GM11168 (cell line): ENCODE results near the gene SARS2.

ENCODE experiments used
- in situ Hi-C: fragments of 300-500 bp; cut with MboI; formaldehyde crosslinking; loops from one replicate; pipeline ENCODE4 v1.12.0; 2022; ENCODE audit warnings: low sequenced_read_pairs; ENCODE audit not compliant: unreplicated experiment

SARS2 gene

DNA sequence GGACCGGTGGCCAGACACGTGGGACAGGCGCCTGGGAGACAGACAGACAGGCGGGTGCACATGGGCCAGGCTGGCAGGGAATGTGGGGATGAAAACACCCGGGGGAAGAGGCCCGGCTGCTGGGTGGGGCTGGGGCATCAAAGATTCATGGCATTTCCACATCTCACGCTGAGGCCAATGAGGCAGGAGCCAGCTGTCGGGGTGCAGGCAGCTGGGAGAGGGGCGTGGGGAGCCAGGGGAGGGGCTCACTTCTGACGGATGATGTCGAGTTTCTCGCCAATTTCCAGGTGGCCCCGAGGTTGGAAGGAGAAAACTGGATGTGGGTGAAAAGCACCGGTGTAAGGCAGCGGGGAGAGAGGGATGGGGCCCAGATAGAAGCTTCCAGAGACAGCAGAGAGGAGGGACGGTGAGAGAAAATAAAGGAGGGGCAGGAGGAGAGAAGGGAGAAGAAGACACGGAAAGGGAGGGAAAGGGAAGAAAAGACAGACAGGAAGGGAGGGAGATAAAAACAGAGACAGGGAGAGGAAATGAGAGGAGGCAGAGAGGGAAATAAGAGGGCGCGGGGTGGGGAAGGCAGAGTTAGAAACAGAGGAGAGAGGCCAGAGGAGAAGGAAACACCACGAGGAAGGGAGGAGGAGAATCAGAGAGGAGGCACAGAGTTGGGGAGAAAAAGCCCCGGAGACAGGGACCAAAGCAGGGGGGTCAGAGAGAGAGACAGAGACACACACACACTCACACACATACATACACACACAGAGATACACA is 10.5 kb downstream of the SARS2 start:
- in situ Hi-C loops, result no loop called here

- in situ Hi-C loops, result no loop called here
Measured at GRCh38 chr19:38918526-38918925, 12.0 kb downstream of the SARS2 start.

- in situ Hi-C loops, result no loop called here
Measured at GRCh38 chr19:38917921-38918491, 12.6 kb downstream of the SARS2 start.

DNA sequence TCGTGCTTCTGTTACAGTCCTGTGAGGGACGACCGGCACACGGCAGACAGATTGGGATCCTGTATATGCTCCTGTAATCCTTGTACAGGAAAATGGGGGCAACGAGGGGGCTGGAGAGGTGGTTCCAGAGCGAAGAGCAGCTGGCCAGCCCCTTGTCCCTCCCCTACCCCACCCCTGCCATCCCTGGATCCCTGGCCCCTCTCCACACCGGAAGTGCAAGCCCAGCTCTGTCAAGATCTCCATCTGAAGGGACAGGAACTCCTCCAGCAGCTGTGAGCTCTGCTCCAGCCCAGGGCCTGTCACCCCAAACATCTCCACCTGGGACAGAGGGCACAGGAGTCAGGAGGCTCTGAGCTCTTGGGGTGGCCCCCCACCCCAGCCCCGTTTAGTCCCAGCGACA is 13.0 kb downstream of the SARS2 start:
- in situ Hi-C loops, result no loop called here

DNA sequence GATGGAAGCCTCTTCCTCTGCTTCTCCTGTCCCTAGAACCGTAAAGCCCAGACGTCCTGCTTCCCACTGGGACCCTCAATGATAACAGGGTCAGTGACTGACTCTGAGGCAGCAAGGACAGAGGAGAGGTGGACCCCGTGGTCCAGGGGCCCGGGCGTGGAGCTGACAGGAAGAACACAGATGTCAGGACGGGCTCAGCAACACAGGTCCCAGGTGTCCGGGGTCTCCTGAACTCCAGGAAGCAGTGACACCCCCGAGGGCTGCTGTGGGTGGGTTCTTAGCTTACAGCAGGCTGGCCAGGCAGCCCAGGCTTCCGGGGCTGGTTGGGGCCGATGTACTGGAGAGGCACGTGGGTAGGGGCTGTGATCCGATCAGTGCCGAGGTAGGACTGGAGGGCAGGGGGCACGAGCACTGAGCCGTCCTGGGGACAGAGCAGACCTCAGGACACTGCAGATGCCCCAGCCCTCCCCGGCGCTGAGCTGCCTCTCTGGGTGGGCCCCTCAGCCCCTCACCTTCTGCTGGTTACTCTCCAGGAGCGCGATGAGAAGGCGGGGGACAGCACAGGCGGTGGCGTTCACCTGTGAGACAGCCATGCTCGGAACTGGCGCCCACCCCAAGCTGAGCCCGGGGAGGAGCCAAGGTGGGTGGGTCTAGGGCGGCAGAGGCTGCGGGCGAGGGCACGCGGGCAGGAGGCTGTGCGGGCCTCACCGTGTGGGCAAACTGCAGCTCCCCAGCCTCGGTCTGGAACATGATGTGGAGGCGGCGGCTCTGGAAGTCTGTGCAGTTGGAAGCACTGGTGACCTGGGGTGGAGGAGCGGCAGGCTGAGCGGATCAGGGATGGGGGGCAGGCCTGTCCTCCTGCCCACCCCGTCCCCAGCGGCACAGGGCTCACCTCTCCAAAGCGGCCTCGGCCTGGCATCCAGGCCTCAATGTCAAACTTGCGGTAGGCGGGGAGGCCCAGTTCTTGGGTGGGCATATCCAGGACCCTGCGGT is 14.9 kb downstream of the SARS2 start:
- in situ Hi-C loops, result no loop called here

- in situ Hi-C loops, result no loop called here
Measured at GRCh38 chr19:38913958-38914357, 16.6 kb downstream of the SARS2 start.

DNA sequence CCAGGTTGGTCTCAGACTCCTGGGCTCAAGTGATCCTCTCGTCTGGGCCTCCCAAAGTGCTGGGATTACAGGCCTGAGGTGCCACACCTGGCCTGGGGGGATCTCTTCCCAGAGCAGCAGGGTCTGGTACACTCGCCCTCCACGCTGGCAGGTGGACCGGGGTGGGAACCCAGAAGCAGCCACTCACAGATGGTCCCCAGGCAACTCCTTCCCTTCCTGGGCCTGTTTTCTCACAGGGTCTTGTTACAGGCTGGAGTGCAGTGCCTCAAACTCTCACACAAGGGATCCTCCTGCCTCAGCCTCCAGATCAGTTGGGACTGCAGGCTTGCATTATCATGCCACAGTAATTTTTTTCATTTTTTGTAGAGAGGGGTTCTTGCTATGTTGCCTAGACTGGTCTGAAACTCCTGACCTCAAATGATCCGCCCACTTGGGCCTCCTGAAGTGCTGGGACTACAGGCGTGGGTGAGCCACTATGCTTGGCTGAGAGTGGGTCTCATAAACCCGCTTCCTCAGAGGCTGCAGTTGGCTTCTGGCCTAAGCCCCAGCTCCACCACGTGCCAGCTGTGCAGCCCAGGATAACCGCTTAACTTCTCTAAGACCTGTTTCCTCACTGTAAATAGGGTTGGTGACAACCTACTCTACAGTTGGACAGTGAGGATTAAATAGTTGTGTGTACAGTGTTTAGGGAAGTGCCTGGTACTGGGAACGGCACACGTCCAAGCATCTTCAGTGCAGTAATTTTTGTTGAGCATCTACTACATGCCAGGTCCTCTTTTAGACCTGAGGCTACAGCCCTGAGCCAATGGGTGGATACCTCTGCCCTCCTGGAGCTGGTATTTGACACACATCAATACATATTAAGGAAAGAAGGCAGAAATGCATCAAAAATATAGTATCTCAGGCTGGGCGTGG is 17.7 kb downstream of the SARS2 start:
- in situ Hi-C loops, result no loop called here

DNA sequence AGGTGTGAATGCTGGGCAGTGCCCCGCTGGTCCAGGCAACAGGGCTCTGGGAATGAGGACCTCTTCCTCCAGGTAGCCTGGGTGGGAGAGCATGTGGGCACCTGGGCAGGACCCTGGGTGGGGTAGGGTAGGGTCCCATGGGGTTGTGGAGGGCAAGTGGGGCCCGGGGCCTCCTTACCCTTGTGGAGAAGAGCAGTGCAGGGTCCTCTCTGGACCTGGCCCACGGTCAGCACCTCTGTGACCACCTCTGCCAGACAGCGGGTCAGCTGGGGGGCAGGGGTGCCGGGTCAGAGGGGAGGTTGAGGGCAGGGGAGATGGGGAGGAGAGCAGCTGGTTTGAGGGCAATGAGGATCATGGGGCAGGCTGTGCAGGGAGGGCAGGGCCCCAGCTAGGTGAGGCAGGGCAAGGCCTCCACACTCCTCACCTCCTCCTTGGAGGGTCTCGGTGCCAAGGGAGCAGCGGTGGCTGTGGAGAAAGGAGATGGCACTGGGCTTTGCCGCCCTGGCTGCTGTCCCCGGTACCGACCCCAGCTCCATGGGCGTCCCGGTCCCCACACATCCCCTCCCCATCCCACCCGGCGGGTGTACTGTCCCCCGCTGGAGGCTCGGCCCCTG is 19.1 kb downstream of the SARS2 start:
- in situ Hi-C loops, result no loop called here

DNA sequence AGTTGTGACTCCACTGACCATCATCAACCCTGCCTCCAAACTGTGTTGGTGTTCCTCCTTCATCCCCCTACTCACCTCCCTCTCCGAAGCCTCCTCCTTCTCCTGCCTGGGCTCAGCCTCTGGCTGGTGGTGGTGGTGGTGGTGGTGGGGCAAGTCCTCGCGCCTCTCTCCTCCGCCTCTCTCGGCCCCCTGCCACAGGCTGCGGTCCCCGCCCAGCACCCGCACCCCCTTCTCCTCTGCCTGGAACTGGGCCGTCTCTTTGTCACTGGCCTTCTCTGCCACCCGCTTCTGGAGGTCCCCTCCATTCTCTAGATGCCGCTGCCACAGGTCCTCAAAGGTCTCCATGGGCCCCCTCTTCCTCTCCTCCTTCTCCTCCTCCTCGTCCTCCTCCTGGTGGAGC is 20.1 kb downstream of the SARS2 start:
- in situ Hi-C loops, result no loop called here

- in situ Hi-C loops, result no loop called here
Measured at GRCh38 chr19:38908911-38909310, 21.7 kb downstream of the SARS2 start.

DNA sequence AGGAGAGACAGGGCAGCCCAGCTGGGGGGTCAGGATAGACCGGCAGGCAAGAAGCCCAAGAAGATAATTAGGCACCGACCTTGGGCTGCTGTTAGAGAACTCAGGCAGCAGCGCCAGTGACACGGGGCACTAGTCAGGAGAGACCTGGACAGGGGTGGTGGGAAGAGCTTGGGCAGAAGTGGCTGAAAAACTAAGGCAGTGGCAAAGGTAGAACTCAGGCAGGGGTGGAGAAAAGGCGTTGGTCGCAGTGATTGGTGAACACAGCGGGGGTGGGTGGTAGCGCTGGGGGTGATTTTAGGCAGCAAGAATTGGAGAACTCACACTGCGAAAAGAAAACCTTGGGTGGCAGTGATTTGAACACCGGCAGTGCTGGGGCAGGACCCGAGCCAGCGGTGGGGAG is 22.9 kb downstream of the SARS2 start:
- in situ Hi-C loops, result no loop called here

DNA sequence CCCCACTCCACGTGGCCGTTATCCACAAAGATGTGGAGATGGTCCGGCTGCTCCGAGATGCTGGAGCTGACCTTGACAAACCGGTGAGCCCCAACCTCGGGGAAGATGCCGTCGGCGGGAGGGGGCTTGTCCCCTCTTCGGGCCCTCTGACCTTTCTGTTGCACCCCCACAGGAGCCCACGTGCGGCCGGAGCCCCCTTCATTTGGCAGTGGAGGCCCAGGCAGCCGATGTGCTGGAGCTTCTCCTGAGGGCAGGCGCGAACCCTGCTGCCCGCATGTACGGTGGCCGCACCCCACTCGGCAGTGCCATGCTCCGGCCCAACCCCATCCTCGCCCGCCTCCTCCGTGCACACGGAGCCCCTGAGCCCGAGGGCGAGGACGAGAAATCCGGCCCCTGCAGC is 23.3 kb downstream of the SARS2 start:
- in situ Hi-C loops, result no loop called here

GRCh38 chr19:38905620-38906019 is 24.9 kb downstream of the SARS2 start:
- in situ Hi-C loops, result no loop called here

- in situ Hi-C loops, result no loop called here
Measured at GRCh38 chr19:38904581-38905539, 25.7 kb downstream of the SARS2 start.

GRCh38 chr19:38901683-38902082 is 28.9 kb downstream of the SARS2 start:
- in situ Hi-C loops, result no loop called here

- in situ Hi-C loops, result no loop called here
Measured at GRCh38 chr19:38900743-38901190, 29.8 kb downstream of the SARS2 start.

DNA sequence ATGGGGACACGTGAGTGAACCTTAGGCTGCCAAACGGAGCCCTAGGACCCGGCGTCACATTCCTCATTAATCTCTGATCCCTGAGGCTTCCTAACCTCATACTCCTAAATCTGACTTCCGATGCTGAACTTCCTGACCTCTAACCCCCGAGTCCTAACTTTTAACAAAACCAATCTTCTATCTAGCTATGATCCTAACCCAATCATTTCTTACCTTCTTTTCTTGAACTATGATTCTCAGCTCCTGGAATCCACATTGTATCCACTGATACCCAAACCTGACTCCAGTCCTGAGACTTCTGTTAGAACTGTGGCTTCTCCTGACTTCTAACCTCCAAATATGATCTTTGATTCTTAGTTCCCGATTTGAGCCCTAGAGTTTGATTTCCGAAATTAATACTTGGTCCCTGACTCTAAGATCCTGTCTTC is 30.3 kb downstream of the SARS2 start:
- in situ Hi-C loops, result no loop called here

DNA sequence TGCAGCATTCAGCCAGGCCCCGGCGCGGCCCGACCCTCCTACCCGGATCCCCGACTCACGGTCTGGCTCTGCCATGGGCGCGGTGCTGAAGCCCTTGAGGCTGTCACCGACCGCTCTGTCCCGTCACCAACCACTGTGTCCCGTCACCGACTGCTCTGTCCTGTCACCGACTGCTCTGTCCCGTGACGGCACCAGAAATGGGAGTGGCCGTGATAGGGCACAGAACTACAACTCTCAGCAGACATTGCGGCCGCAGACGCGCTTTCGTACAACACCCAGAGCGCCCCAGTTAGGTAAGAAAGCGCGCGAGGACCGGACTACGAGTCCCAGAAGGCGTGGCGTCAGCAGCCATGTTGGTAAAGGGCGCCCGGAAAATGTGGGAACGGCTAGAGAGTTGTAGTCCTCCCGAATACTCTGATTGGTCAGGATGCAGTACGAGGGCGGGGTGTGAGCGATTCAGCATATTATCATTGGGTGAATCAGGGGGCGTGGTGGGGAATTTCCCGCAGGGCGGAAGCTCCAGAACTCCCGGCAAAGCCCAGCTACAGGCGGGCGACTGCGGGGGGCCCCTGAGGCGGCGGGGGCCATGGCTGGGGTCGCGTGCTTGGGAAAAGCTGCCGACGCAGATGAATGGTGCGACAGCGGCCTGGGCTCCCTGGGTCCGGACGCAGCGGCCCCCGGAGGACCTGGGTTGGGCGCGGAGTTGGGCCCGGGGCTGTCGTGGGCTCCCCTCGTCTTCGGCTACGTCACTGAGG is 30.9 kb downstream of the SARS2 start, which contains the start of the genes NFKBIB and SIRT2:
Gene NFKBIB, plus strand, starts transcription at position 523 of the 755 bp plus-strand sequence. Its CDS starts 64 bp downstream, at position 587.
Gene SIRT2, minus strand, starts transcription at position 172 of the 755 bp plus-strand sequence. Its CDS starts 97 bp downstream, at position 75.
- in situ Hi-C loops, result no loop called here
